GM18502 (cell line): Measurements from ENCODE around the gene IL4R.
"Not testable (repeated sequence)": the region's sequence is repeated elsewhere in the genome, so short reads cannot be mapped to it uniquely, and the experiment has no call there.

ENCODE experiments used
- ATAC-seq: cut with Tn5 transposase; IDR thresholded peaks from one replicate; pipeline ENCODE4 v1.9.1; 2021; ENCODE audit warnings: mild to moderate bottlenecking; ENCODE audit not compliant: unreplicated experiment, poor library complexity

IL4R gene

DNA sequence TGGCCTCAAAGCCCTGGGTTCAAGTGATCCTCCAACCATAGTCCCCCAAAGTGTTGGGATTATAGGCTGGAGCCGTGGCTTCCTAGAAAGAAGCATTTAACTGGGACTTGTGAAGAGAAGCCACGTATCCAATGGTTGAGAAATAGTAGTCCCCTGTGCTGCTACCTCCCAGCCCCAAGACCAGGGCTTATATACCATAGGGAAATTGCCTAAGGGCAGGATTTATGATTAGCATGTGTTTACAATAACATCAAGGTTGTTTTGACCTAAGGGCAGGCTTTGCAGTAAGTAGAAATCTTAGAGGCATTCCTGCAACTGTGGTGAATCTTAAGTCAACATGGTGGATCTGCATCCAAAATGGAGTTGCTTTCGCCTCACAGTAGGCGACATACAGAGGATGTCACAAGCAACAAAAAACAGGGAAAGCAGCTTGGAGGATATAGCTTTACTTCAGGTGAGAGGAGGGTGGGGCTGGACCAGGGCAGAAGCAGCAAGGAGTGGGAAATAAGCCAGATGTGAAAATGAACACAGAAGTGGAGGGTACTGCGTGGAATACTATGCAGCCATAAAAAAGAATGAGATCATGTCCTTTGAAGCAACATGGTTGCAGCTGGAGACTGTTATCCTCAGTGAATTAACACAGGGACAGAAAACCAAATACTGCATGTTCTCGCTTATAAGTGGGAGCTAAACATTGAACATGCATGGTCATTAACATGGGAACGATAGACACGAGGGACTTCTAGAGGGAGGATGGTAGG is 26.5 kb upstream of the IL4R start:
- no peak for ATAC-seq

DNA sequence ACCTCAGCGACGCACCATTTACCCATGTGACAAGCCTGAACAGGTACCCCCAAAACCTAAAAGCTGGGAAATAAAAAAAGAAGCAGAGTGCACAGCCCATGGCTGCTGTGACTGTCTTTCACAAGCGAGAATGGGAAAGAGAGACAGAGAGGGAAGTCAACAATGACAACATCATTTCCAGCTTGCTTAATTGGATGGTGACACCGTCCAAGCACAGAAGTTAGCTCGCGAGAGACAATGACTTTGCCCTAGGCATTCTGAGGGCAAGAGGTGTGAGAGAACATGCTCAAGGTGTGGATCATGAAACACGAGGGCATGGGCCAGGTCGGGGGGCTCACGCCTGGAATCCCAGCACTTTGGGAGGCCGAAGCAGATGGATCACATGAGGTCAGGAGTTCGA is 25.9 kb upstream of the IL4R start:
- ATAC-seq: no peak

DNA sequence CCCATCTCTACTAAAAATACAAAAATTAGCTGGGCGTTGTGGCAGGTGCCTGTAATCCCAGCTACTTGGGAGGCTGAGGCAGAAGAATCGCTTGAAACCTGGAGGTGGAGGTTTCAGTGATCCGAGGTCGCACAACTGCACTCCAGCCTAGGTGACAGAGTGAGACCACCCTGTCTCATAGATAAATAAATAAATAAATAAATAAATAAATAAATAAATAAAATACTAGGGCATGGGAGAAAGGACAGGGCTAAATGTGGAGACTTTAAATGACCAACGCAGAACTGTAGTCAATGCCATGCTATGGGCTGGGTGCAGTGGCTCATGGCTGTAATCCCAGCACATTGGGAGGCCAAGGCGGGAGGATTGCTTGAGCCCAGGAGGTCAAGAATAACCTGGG is 25.5 kb upstream of the IL4R start:
- not testable (repeated sequence) for ATAC-seq

DNA sequence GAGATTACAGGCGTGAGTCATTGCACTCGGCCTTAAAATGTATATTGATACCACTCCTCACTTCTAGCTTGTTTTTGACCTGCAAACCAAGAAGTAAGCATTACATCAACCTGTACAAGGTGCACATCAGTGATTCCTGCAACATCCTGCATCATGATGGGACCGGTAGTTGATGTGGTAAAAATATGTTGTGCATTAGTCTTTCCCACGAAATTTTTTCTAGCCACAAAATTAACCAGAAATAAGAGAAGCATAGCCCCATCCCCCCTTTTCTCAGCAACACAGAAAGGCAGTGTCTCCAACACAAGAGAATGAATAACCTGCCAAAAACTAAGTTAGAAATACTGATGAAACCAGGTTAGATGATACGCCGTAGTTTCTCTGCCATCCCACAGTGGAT is 24.1 kb upstream of the IL4R start:
- ATAC-seq: no peak

DNA sequence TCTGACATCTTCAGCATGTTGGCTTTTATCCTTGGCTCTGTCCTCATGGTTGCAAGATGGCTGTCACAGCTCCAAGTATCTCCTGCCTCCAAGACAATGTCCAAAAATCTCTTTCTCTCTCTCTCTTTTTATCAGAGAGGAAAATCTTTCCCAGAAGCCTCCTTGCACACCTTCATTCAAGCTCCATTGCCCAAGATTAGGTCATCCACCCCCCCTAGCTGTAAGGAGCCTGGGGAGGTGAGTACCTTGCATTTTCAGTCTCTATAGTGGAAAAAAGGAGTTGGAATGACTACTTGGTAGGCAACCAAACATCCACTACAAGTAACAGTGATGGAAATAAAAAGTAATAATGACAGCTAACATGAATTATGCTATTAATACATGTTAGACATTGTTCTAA is 23.2 kb upstream of the IL4R start:
- ATAC-seq: no peak

DNA sequence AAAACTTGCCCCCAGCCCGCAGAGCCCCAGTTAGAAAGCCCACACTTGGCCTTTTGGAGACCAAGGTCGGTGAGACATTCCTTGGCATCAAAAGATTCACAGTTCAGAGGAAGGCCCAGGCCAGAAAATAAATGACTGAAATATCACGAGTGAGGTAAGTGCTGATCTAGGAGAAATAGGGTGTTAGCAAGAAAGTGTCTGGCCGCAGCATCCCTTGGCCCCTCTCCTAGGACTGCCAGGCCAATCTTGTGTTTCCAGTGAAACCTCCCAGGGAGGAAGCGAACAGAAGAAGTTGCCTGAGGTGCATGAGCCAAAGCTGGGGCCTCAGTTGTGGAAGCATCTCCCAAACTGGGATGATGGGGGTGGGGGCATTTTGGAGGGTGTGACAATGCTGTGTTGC is 22.7 kb upstream of the IL4R start:
- no peak for ATAC-seq

DNA sequence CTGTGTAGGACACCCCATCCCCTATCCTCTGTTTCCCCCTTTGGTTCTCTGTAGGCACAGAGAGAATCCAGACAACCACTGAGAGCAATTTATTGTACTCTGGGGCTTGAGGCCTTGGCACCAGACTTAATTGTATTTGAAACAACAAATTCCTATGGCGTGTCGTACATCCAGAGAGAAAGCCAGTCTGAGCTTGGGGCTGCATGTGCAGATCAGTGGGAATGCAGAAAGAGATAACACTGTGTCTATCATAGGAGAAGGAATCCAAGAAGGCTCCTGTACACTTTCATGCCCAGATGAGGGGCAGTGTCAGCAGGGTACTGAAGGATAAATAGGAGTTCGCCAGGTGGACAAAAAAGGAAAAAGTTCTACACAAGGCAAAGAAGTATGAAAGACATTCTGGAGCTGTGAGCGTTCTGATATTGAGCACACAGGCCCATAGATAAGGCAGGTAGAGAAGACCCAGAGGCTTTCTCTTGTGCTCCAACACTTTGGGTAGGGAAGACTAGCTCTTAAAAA is 22.0 kb upstream of the IL4R start:
- no peak for ATAC-seq

DNA sequence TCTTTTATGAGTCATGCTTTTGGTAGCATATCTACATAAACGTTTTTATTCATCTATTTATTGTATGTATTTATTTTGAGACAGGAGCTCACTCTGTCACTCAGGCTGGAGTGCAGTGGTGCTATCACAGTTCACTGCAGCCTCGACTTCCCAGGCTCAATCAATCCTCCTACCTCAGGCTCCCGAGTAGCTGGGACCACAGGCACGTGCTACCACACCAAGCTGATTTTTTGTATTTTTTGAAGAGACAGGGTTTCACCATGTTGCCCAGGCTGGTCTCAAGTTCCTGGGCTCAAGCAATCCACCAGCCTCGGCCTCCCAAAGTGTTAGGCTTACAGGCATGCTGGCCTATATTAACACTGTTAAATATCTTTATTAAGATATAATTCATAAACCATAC is 20.4 kb upstream of the IL4R start:
- no peak for ATAC-seq

DNA sequence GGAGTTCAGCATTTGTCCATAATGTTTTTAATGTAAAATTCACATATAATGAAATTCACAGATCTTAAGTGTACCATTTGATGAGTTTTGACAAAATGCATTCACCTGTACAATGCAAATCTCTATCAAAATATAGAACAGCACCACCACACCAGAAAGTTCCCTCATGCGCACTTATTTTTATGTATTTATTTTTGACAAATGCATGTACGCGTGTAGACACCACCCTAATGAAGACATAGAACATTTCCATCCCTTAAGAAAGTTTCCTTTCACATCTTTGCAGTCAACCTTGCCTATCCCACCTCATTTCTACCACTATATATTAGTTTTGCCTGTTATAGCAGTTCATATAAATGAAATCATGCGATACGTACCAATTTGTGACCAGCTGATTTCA is 15.6 kb upstream of the IL4R start:
- ATAC-seq: no peak

DNA sequence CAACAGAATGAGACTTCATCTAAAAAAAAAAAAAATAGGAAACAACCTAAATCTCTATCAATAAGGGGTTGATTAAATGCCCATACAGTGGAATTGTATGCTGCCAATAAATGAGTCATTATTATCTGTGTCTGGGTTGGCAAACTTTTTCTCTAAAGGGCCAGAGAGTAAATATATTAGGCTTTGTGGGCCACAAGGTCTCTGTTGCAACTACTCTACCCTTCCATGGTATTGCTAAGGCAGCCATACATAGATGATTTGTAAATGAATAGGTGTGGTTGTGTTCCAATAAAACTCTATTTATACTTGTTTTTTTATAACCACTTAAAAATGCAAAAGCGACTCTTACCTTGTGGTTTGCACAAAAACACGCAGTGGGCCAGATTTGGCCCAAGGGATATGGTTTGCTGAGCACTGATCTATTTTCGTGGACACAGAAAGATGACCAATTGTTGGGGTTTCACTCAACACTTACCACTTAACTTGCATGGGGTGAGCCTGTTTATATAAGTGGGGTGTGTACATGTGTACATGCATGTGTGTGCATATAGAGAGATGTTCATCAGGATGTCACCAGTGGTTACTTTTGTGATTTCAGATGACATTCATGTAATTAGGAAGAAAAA is 12.4 kb upstream of the IL4R start:
- ATAC-seq: peak; percentile 67

DNA sequence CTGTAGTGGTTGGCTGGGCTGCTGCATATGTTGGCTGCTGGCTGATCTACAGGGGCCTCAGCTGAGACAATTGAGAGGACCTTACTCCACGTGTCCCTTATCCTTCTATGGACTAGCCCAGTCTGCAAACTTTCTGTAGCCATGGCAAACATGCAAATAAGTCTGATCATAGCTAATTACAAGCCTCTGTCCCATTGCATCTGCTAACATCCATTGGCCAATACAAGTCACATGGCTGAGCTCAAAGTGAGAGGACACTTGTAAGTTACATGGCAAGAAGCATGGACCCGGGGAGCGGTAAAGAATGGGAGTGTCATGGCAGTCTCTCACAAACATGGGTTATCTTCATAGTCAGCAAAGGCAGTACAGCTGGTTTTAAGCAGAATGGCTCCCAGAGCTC is 11.6 kb upstream of the IL4R start:
- ATAC-seq: no peak

DNA sequence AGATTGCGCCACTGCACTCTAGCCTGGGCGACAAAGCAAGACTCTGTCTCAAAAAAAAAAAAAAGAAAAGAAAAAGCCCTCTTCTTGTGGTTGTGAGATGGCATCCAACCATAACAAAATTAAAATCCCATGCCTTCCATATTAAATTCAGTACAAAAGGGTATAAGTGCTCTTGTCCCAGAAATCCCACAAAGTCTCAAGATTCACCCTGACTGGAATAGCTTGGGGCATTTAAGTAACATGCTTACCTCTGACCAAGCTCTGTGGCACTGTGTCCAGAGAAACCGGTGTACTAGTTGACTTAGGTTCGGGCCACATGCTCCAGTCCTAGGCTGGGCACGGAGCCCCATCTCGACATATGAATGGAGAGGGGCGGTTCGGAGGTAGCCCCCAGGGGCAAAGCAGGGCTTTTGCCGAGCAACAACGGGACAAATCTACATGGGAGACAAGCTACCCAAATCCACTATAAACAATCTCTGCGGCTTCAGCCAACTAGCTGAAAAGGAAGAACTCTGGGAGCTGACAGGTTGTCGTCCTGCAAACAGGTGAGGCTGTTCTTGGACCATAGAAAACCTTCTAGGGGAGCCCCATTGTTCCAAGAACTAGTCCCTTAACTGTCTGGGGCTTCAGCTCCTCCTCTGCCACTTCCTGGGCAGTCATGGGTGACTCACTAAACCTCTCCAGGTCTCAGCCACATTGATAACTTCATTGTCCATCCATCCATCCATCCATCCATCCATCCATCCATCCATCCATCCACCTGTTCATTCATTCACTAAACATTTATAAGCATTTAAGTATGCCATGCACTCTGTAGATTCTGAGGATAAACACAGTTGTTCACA is 10.3 kb upstream of the IL4R start:
- ATAC-seq: no peak

DNA sequence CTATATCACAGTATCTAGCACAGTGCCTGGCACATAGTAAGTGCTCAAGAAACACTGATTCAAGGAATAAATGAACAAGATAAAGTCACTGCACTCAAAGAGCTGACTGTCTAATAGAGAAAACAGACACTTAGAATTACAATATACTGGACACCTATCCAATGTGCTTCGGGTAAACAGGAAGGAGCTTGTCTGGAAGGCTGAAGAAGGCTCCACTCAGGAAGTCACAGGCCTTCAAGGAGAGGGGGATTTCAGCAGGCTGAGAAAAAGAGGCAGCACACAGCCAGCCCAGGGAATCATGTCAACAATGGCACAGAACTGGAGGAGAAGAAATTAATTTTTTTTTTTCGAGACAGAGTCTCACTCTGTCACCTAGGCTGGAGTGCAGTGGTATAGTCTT is 9.7 kb upstream of the IL4R start:
- no peak for ATAC-seq

DNA sequence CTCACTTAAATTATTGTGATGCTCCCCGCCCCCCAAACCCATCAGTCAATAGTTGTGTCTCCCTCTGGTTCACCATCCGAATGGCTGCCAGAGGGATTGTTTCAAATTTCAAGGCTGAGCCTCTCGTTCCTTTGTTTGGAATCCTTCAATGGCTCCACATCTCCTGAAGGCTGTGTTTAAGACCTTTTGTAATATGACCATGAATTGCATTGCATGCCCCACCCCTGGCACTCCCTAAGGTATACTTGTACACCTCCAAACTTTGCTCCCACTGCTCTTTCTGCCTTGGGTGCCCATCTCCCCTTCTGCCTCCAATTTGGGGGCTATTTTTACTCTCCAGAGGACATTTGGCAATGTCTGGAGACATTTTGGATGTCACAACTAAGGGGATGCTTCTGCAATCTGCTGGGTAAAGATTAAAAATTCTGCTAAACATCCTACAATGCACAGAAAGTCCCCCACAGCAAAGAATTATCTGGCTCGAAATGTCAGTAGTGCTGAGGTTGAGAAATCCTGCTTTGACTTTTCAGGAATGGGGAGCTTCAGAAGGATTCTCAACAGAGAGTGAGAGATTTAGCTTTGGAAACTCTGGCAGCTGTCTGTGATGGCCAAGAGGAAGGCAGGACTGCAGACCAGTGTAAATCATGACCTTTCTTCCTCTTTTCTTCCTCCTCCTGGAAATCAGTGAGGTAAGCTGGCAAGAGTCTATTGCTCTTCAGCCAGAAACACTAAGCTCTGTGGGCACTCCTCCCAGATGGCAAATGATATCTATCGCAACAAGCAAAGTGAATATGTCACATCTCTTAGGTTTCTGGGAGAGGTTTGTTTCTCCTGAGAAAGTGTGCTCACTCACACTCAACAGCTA is 8.7 kb upstream of the IL4R start:
- no peak for ATAC-seq

DNA sequence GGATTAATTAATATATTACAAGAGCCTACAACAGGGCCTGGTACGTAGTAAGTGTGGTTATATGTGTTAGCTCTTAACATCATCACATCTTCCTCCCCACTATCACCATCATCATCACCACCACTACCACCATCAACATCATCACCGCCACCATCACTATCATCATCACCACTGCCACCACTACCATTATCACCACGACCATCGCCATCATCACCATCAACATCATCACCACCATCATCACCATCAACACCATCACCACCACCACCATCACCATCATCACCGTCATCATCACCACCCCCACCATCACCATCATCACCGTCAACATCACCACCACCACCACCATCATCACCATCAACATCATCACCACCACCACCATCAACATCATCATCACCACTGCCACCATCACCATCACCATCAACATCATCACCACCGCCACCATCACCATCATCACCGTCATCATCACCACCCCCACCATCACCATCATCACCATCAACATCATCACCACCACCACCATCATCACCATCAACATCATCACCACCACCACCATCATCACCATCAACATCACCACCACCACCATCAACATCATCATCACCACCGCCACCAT is 7.8 kb upstream of the IL4R start:
- no peak for ATAC-seq

DNA sequence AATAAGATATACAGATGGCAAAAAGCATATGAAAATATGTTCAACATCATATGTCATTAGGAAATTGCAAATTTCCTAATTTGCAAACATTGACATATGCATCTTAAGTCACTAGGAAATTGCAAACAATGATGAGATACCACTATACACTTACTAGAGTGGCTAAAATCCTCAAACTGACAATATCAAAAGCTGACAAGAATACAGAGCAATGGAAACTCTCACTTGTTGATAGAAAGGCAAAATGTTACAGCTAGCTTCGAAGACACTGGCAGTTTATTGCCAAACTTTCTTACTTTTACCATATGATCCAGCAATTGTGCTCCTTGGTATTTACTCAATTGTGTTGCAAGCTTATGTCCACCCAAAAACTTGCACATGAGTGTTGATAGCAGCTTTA is 5.0 kb upstream of the IL4R start:
- ATAC-seq: no peak

DNA sequence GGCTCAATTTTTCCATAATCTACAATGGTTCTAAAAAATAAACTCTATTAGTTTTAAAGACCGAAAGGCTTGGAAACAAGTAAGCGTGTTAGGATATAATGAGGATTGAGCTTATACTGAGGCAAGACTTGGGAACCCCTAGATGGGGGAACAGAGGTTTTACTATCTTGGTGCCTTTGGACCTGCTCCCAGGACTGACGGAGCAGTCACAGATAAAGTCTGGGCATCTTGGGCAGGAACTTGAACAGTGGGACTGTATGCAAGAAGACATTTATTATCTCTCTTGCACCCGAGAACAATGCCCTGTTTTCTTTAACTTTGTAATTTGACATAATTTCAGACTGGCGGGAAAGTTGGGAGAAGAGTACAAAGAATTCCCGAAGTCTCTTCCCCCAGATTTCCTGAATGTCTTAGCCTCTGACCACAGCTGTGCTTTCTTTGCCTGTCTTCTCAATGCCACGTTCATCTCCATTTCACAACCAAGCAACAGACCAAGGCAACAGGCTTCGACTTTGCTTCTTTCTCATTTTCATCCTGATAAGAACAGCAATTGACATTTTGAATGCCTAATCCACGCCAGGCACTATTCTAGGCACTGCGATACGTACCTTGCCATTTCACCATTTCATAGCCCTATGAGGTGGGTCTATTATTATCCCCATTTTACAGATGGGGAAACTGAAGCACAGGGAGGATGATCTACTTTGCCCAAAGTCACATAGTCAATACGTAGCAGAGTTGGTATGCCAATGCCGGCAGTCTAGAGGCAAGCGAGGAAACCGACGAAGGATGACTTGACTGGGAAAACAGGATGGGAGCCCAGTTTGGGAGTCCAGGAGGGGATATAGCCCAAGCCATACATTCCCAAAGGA is 3.0 kb upstream of the IL4R start:
- ATAC-seq: no peak

DNA sequence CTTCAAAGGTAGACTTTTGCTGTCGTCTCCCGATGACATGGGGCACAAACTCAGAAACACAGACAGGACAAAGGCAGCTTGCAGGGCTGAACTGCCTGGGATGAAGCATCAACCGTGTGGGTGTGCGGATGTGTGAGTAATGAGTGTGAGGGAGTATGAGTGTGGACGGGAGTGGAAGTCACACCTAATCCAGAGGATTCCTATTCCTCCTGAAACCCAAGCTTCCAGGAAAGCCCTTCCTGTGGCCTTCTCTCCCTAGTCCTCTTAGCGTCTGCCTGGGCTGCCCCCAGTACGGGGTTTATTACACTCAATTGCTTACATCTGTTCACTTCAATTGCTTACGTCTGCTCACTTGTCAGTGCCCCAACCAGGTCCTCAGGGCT is 2.3 kb upstream of the IL4R start:
- no peak for ATAC-seq

DNA sequence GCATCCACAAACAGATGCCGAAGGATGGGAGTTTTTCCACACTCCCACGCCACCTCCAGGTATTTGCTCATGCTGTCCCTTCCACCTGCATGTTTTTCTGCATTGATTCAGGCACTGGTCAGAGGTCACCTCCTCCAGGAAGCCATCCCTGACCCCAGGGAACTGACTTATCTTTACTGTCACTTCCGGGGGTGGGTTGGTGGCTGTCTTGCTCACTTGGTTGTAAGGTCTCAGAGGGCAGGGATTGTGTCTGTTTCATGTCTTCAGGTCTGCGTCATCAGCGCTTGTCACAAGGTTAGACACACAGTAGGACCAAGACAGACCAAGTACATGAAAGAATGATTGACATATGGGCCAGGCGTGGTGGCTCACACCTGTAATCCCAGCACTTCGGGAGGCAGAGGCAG is 1.9 kb upstream of the IL4R start:
- no peak for ATAC-seq
